Trophoblast cell (in vitro differentiated cells and primary cell): ENCODE measurements around the gene BBS9.

Source experiments
- DNase-seq, 2 donors: peaks; one replicate each; pipeline ENCODE4 v3.0.0-alpha.2; 2016
- H2AFZ ChIP-seq: 2 replicates; pipeline ENCODE4 v1.6.1; 2013; ENCODE audit warnings: low read length, moderate library complexity, mild to moderate bottlenecking; ENCODE audit not compliant: insufficient read depth, poor library complexity
- H2AK5ac ChIP-seq: 2 replicates; pipeline ENCODE4 v1.6.1; 2013; ENCODE audit warnings: mild to moderate bottlenecking, low read length
- H2BK120ac ChIP-seq: 2 replicates; pipeline ENCODE4 v1.6.1; 2013; ENCODE audit warnings: low read length, mild to moderate bottlenecking, moderate library complexity; ENCODE audit not compliant: insufficient read depth, poor library complexity
- H2BK12ac ChIP-seq: 2 replicates; pipeline ENCODE4 v1.6.1; 2013; ENCODE audit warnings: mild to moderate bottlenecking, low read length, moderate library complexity
- H2BK5ac ChIP-seq: 2 replicates; pipeline ENCODE4 v1.6.1; 2013; ENCODE audit warnings: low read length, low read depth, moderate library complexity, mild to moderate bottlenecking; ENCODE audit not compliant: poor library complexity
- H3K14ac ChIP-seq: 2 replicates; pipeline ENCODE4 v1.6.1; 2013; ENCODE audit warnings: mild to moderate bottlenecking, low read length
- H3K18ac ChIP-seq: 2 replicates; pipeline ENCODE4 v1.6.1; 2013; ENCODE audit warnings: mild to moderate bottlenecking, low read length
- H3K23ac ChIP-seq: 2 replicates; pipeline ENCODE4 v1.6.1; 2013; ENCODE audit warnings: low read length
- H3K27ac ChIP-seq: 2 replicates; pipeline ENCODE4 v1.5.1; 2013; ENCODE audit warnings: low read depth, mild to moderate bottlenecking, inconsistent platforms, low read length, moderate library complexity
- H3K27me3 ChIP-seq: 2 replicates; pipeline ENCODE4 v1.6.1; 2013; ENCODE audit warnings: inconsistent platforms, mild to moderate bottlenecking, low read length, moderate library complexity; ENCODE audit not compliant: insufficient read depth
- H3K36me3 ChIP-seq, 2 experiments: 1 replicate in 1 of 2; 2 replicates in 1 of 2; pipeline ENCODE4 v1.6.1; 2013; ENCODE audit warnings: low read length in 2 of 2, mild to moderate bottlenecking in 2 of 2, moderate library complexity in 1 of 2; ENCODE audit not compliant: insufficient read depth in 2 of 2, control insufficient read depth in 1 of 2
- H3K4ac ChIP-seq: 2 replicates; pipeline ENCODE4 v1.6.1; 2013; ENCODE audit warnings: low read depth, mild to moderate bottlenecking, low read length, moderate library complexity
- H3K4me1 ChIP-seq, 2 experiments: 1 replicate in 1 of 2; 2 replicates in 1 of 2; pipeline ENCODE4 v1.6.1; 2013; ENCODE audit warnings: low read length in 2 of 2, mild to moderate bottlenecking in 2 of 2, moderate library complexity in 1 of 2; ENCODE audit not compliant: insufficient read depth in 2 of 2, control insufficient read depth in 1 of 2
- H3K4me2 ChIP-seq: 2 replicates; pipeline ENCODE4 v1.6.1; 2013; ENCODE audit warnings: inconsistent platforms, mild to moderate bottlenecking, low read length, moderate library complexity
- H3K4me3 ChIP-seq: 2 replicates; pipeline ENCODE4 v1.5.1; 2013; ENCODE audit warnings: mild to moderate bottlenecking, low read depth, low read length, inconsistent platforms
- H3K79me1 ChIP-seq: one replicate; pipeline ENCODE4 v1.6.1; 2013; ENCODE audit warnings: low read length
- H3K79me2 ChIP-seq: 2 replicates; pipeline ENCODE4 v1.6.1; 2013; ENCODE audit warnings: low read length, mild to moderate bottlenecking; ENCODE audit not compliant: control insufficient read depth, insufficient read depth, poor library complexity
- H3K9ac ChIP-seq: 2 replicates; pipeline ENCODE4 v1.6.1; 2013; ENCODE audit warnings: mild to moderate bottlenecking, low read length
- H3K9me3 ChIP-seq: 2 replicates; pipeline ENCODE4 v1.6.1; 2013; ENCODE audit warnings: low read depth, mild to moderate bottlenecking, control low read depth, inconsistent platforms, low read length; ENCODE audit not compliant: insufficient read depth
- H4K12ac ChIP-seq: 2 replicates; pipeline ENCODE4 v1.6.1; 2013; ENCODE audit warnings: low read depth, mild to moderate bottlenecking, low read length, moderate library complexity
- H4K8ac ChIP-seq: 2 replicates; pipeline ENCODE4 v1.6.1; 2013; ENCODE audit warnings: low read depth, mild to moderate bottlenecking, low read length, moderate library complexity
- H4K91ac ChIP-seq: one replicate; pipeline ENCODE4 v1.6.1; 2013; ENCODE audit warnings: low read depth, mild to moderate bottlenecking, low read length, moderate library complexity
- WGBS: extraction: QIAGEN DNeasy Blood & Tissue Kit; methylation state at CpG from one replicate; pipeline ENCODE4 v1.1.7; 2013; ENCODE audit warnings: missing lambda C conversion rate; ENCODE audit not compliant: insufficient read length, insufficient coverage; ENCODE audit errors: extremely low coverage; 5-methylcytosine and 5-hydroxymethylcytosine counted together

Gene BBS9

GRCh38 chr7:33495207-33495606 is 365.8 kb downstream of the BBS9 start:
- Histone ChIP-seq H3K79me1 (no peaks in the 10 kb centered on the region), H4K8ac (no peak overlapping the region), H3K79me2 (no peaks in the 10 kb centered on the region), H4K91ac (no peak overlapping the region), H3K23ac (no peak overlapping the region), H3K9ac (no peak overlapping the region), H3K4me2 (no peak overlapping the region), H2BK5ac (no peak overlapping the region), H3K27me3 (no peaks in the 10 kb centered on the region), H4K12ac (no peak overlapping the region), H3K4me1 (peaks cover 2 to 7% of the 10 kb centered on the region in 2 experiments), H2BK120ac (no peak overlapping the region), H3K4ac (no peak overlapping the region), H2AK5ac (no peak overlapping the region), H3K4me3 (no peak overlapping the region), H3K36me3 (no peaks in the 10 kb centered on the region), H3K18ac (no peak overlapping the region), H3K14ac (no peak overlapping the region), H3K9me3 (no peaks in the 10 kb centered on the region), H2AFZ (no peak overlapping the region), H3K27ac (peak overlapping the region; percentile 12), H2BK12ac (no peak overlapping the region)
- no CpG with 5 or more reads among the region's 5 CpGs for WGBS
- peak; percentile 39 to 77 for DNase-seq

GRCh38 chr7:33497051-33497450 is 367.7 kb downstream of the BBS9 start:
- Histone ChIP-seq H2AFZ (no peak overlapping the region), H3K4me2 (no peak overlapping the region), H3K27ac (no peak overlapping the region), H3K9ac (no peak overlapping the region), H2AK5ac (no peak overlapping the region), H2BK5ac (no peak overlapping the region), H4K8ac (no peak overlapping the region), H2BK120ac (no peak overlapping the region), H3K4ac (no peak overlapping the region), H4K12ac (no peak overlapping the region), H3K79me2 (no peaks in the 10 kb centered on the region), H3K23ac (no peak overlapping the region), H3K36me3 (no peaks in the 10 kb centered on the region), H3K18ac (no peak overlapping the region), H3K4me1 (peaks cover 2 to 7% of the 10 kb centered on the region in 2 experiments), H3K4me3 (no peak overlapping the region), H3K9me3 (no peaks in the 10 kb centered on the region), H3K27me3 (no peaks in the 10 kb centered on the region), H3K14ac (no peak overlapping the region), H4K91ac (no peak overlapping the region), H2BK12ac (no peak overlapping the region), H3K79me1 (no peaks in the 10 kb centered on the region)
- no CpG with 5 or more reads among the region's 2 CpGs for WGBS
- no peak for DNase-seq

- no peak overlapping the region for H4K12ac ChIP-seq
- H4K8ac ChIP-seq, result no peak overlapping the region
- no peak overlapping the region for H3K27ac ChIP-seq
- no peak overlapping the region for H2AFZ ChIP-seq
- no peak overlapping the region for H3K14ac ChIP-seq
- H3K23ac ChIP-seq, result no peak overlapping the region
- no peak for DNase-seq
- H3K79me2 ChIP-seq, result no peaks in the 10 kb centered on the region
- no peak overlapping the region for H3K4me2 ChIP-seq
- H3K9me3 ChIP-seq, result no peaks in the 10 kb centered on the region
- no peak overlapping the region for H3K9ac ChIP-seq
- H3K36me3 ChIP-seq, result no peaks in the 10 kb centered on the region
- H2BK120ac ChIP-seq, result no peak overlapping the region
- no peaks in the 10 kb centered on the region for H3K4me1 ChIP-seq
- no peaks in the 10 kb centered on the region for H3K27me3 ChIP-seq
- no peak overlapping the region for H3K18ac ChIP-seq
- no peak overlapping the region for H4K91ac ChIP-seq
- H3K4ac ChIP-seq, result no peak overlapping the region
- no CpG with 5 or more reads among the region's 9 CpGs for WGBS
- H3K4me3 ChIP-seq, result no peak overlapping the region
- H3K79me1 ChIP-seq, result no peaks in the 10 kb centered on the region
- H2BK5ac ChIP-seq, result no peak overlapping the region
- H2AK5ac ChIP-seq, result no peak overlapping the region
- no peak overlapping the region for H2BK12ac ChIP-seq
Observed at GRCh38 chr7:33500703-33501701, 371.6 kb downstream of the BBS9 start.

GRCh38 chr7:33503014-33503413 is 373.6 kb downstream of the BBS9 start:
- Histone ChIP-seq H3K14ac (no peak overlapping the region), H3K27ac (no peak overlapping the region), H3K4ac (no peak overlapping the region), H3K4me2 (no peak overlapping the region), H2AK5ac (no peak overlapping the region), H2BK120ac (no peak overlapping the region), H3K4me1 (no peaks in the 10 kb centered on the region), H3K27me3 (no peaks in the 10 kb centered on the region), H4K91ac (no peak overlapping the region), H3K9ac (no peak overlapping the region), H4K8ac (no peak overlapping the region), H3K9me3 (no peaks in the 10 kb centered on the region), H4K12ac (no peak overlapping the region), H3K4me3 (no peak overlapping the region), H3K36me3 (no peaks in the 10 kb centered on the region), H3K23ac (no peak overlapping the region), H3K79me2 (no peaks in the 10 kb centered on the region), H2BK12ac (no peak overlapping the region), H2BK5ac (no peak overlapping the region), H3K18ac (no peak overlapping the region), H2AFZ (no peak overlapping the region), H3K79me1 (no peaks in the 10 kb centered on the region)
- DNase-seq, result no peak
- no CpG with 5 or more reads among the region's 9 CpGs for WGBS
